ENCODE measurements around the gene CDH4.

The CDH4 gene

GRCh38 chr20:61562897-61563504 lies 310.9 kb downstream of the CDH4 start:
- no peak for TF ChIP-seq JUND (IDR thresholded peaks at IDR 0.05; ENCODE audit: low read depth)

GRCh38 chr20:61564628-61565027 lies 312.6 kb downstream of the CDH4 start:
- in situ Hi-C loops (cut with HindIII; ENCODE audit: low pct_unique_long_range_greater_than_20kb, low sequenced_read_pairs), result no loop called here
- TF ChIP-seq JUND (IDR thresholded peaks at IDR 0.05; ENCODE audit: low read depth), result no peak
- no peak for DNase-seq (ENCODE audit: low read depth in 1 of 2, low spot score in 1 of 2)

More at GRCh38 chr20:61562897-61563504, 310.9 kb downstream of the CDH4 start:
- in situ Hi-C loops (cut with HindIII; ENCODE audit: low pct_unique_long_range_greater_than_20kb, low sequenced_read_pairs), result no loop called here
- DNase-seq (ENCODE audit: low read depth in 1 of 2, low spot score in 1 of 2), result no peak

GRCh38 chr20:61565791-61566190 lies 313.7 kb downstream of the CDH4 start:
- in situ Hi-C loops (cut with HindIII; ENCODE audit: low pct_unique_long_range_greater_than_20kb, low sequenced_read_pairs), result no loop called here
- no peak for TF ChIP-seq JUND (IDR thresholded peaks at IDR 0.05; ENCODE audit: low read depth)

GRCh38 chr20:61566691-61567090 lies 314.6 kb downstream of the CDH4 start:
- in situ Hi-C loops (cut with HindIII; ENCODE audit: low pct_unique_long_range_greater_than_20kb, low sequenced_read_pairs), result no loop called here
- no peak for TF ChIP-seq JUND (IDR thresholded peaks at IDR 0.05; ENCODE audit: low read depth)

More at GRCh38 chr20:61565791-61566190, 313.7 kb downstream of the CDH4 start:
- no peak for DNase-seq (ENCODE audit: low read depth in 1 of 2, low spot score in 1 of 2)

GRCh38 chr20:61567204-61567603 lies 315.1 kb downstream of the CDH4 start:
- TF ChIP-seq JUND (IDR thresholded peaks at IDR 0.05; ENCODE audit: low read depth), result no peak
- in situ Hi-C loops (cut with HindIII; ENCODE audit: low pct_unique_long_range_greater_than_20kb, low sequenced_read_pairs), result no loop called here
- no peak for DNase-seq (ENCODE audit: low read depth in 1 of 2, low spot score in 1 of 2)

More at GRCh38 chr20:61566691-61567090, 314.6 kb downstream of the CDH4 start:
- no peak for DNase-seq (ENCODE audit: low read depth in 1 of 2, low spot score in 1 of 2)

- no peak for TF ChIP-seq JUND (IDR thresholded peaks at IDR 0.05; ENCODE audit: low read depth)
- in situ Hi-C loops (cut with HindIII; ENCODE audit: low pct_unique_long_range_greater_than_20kb, low sequenced_read_pairs), result no loop called here
- DNase-seq (ENCODE audit: low read depth in 1 of 2, low spot score in 1 of 2), result no peak
Observed at GRCh38 chr20:61569825-61570224, 317.8 kb downstream of the CDH4 start.

GRCh38 chr20:61570646-61571195 lies 318.7 kb downstream of the CDH4 start:
- no peak for DNase-seq (ENCODE audit: low read depth in 1 of 2, low spot score in 1 of 2)
- in situ Hi-C loops (cut with HindIII; ENCODE audit: low pct_unique_long_range_greater_than_20kb, low sequenced_read_pairs), result no loop called here
- TF ChIP-seq JUND (IDR thresholded peaks at IDR 0.05; ENCODE audit: low read depth), result no peak

GRCh38 chr20:61571221-61571620 lies 319.2 kb downstream of the CDH4 start:
- DNase-seq (ENCODE audit: low read depth in 1 of 2, low spot score in 1 of 2), result no peak
- in situ Hi-C loops (cut with HindIII; ENCODE audit: low pct_unique_long_range_greater_than_20kb, low sequenced_read_pairs), result no loop called here
- no peak for TF ChIP-seq JUND (IDR thresholded peaks at IDR 0.05; ENCODE audit: low read depth)

- no peak for TF ChIP-seq JUND (IDR thresholded peaks at IDR 0.05; ENCODE audit: low read depth)
- in situ Hi-C loops (cut with HindIII; ENCODE audit: low pct_unique_long_range_greater_than_20kb, low sequenced_read_pairs), result no loop called here
- no peak for DNase-seq (ENCODE audit: low read depth in 1 of 2, low spot score in 1 of 2)
Observed at GRCh38 chr20:61571916-61572711, 320.1 kb downstream of the CDH4 start.

GRCh38 chr20:61572789-61573188 lies 320.7 kb downstream of the CDH4 start:
- no peak for DNase-seq (ENCODE audit: low read depth in 1 of 2, low spot score in 1 of 2)

GRCh38 chr20:61573415-61574305 lies 321.6 kb downstream of the CDH4 start:
- DNase-seq (ENCODE audit: low read depth in 1 of 2, low spot score in 1 of 2), result no peak
- in situ Hi-C loops (cut with HindIII; ENCODE audit: low pct_unique_long_range_greater_than_20kb, low sequenced_read_pairs), result no loop called here
- no peak for TF ChIP-seq JUND (IDR thresholded peaks at IDR 0.05; ENCODE audit: low read depth)

More at GRCh38 chr20:61572789-61573188, 320.7 kb downstream of the CDH4 start:
- in situ Hi-C loops (cut with HindIII; ENCODE audit: low pct_unique_long_range_greater_than_20kb, low sequenced_read_pairs), result no loop called here
- no peak for TF ChIP-seq JUND (IDR thresholded peaks at IDR 0.05; ENCODE audit: low read depth)

Data from T47D (cell line).